RWPE2 (cell line): Measurements from ENCODE around the gene TFEC.
"Not testable (repeated sequence)": the region's sequence is repeated elsewhere in the genome, so short reads cannot be mapped to it uniquely, and the experiment has no call there.

Source experiments
- ATAC-seq: fragments of 200-7000 bp; cut with Tn5 transposase; 3 replicates; pipeline ENCODE4 v1.9.1; 2021; ENCODE audit warnings: low read depth
- DNase-seq: peaks from one replicate; pipeline ENCODE4 v3.0.0-alpha.2; 2020; ENCODE audit warnings: low spot score
- H3K27ac ChIP-seq: fragments of 450-650 bp; 2 replicates; pipeline ENCODE4 v1.5.1; 2017; ENCODE audit warnings: mild to moderate bottlenecking; ENCODE audit not compliant: poor library complexity, severe bottlenecking
- H3K27me3 ChIP-seq: fragments of 250-450 bp; sonication (Bioruptor Pico); 2 replicates; pipeline ENCODE4 v1.5.1; 2021; ENCODE audit warnings: mild to moderate bottlenecking, moderate library complexity; ENCODE audit not compliant: insufficient read depth, poor library complexity, severe bottlenecking
- H3K36me3 ChIP-seq: fragments of 250-450 bp; sonication (Bioruptor Pico); 2 replicates; pipeline ENCODE4 v1.5.1; 2020; ENCODE audit warnings: low read depth, mild to moderate bottlenecking, moderate library complexity
- H3K4me1 ChIP-seq: fragments of 250-450 bp; sonication (Bioruptor Pico); 2 replicates; pipeline ENCODE4 v1.5.1; 2021; ENCODE audit warnings: mild to moderate bottlenecking, moderate library complexity; ENCODE audit not compliant: insufficient read depth, poor library complexity, severe bottlenecking
- H3K4me3 ChIP-seq: fragments of 250-450 bp; sonication (Bioruptor Pico); 2 replicates; pipeline ENCODE4 v1.5.1; 2021; ENCODE audit warnings: mild to moderate bottlenecking, moderate library complexity; ENCODE audit not compliant: severe bottlenecking
- H3K9me3 ChIP-seq: fragments of 250-450 bp; sonication (Bioruptor Pico); 2 replicates; pipeline ENCODE4 v1.5.1; 2021; ENCODE audit warnings: mild to moderate bottlenecking, moderate library complexity; ENCODE audit not compliant: severe bottlenecking
- TF ChIP-seq, protein P1 (sequence below): fragments of 450-650 bp; IDR thresholded peaks from one replicate; pipeline ENCODE4 v1.5.1; 2017; ENCODE audit warnings: mild to moderate bottlenecking, moderate library complexity; ENCODE audit not compliant: poor library complexity, severe bottlenecking

The TFEC gene

DNA sequence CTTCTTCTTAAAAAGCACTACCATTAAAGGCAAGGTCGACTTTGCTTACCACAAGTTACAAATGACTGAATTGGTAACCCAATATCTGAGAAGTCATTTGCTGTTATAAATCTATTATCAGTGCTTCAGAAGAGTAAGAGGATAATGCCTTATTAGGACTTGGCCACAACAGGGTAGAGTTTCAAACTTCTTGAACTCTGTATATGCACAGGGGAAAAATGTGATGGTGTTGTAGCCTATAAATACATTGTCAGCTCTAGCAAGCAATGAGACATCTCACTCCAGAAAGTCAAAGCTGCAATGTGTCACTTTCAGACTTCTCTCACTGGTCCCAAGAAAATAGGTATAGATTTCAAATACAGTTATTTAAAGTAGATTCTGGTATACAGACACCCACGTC lies 9.3 kb downstream of the TFEC start:
- DNase-seq (no peak), ATAC-seq (no peak)
- Histone ChIP-seq H3K36me3 (no peaks in the 10 kb centered on the region), H3K4me3 (no peak overlapping the region), H3K4me1 (no peaks in the 10 kb centered on the region), H3K9me3 (no peaks in the 10 kb centered on the region), H3K27me3 (no peaks in the 10 kb centered on the region), H3K27ac (no peak overlapping the region)
- TF ChIP-seq, protein P1, sequence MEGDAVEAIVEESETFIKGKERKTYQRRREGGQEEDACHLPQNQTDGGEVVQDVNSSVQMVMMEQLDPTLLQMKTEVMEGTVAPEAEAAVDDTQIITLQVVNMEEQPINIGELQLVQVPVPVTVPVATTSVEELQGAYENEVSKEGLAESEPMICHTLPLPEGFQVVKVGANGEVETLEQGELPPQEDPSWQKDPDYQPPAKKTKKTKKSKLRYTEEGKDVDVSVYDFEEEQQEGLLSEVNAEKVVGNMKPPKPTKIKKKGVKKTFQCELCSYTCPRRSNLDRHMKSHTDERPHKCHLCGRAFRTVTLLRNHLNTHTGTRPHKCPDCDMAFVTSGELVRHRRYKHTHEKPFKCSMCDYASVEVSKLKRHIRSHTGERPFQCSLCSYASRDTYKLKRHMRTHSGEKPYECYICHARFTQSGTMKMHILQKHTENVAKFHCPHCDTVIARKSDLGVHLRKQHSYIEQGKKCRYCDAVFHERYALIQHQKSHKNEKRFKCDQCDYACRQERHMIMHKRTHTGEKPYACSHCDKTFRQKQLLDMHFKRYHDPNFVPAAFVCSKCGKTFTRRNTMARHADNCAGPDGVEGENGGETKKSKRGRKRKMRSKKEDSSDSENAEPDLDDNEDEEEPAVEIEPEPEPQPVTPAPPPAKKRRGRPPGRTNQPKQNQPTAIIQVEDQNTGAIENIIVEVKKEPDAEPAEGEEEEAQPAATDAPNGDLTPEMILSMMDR = no peak

DNA sequence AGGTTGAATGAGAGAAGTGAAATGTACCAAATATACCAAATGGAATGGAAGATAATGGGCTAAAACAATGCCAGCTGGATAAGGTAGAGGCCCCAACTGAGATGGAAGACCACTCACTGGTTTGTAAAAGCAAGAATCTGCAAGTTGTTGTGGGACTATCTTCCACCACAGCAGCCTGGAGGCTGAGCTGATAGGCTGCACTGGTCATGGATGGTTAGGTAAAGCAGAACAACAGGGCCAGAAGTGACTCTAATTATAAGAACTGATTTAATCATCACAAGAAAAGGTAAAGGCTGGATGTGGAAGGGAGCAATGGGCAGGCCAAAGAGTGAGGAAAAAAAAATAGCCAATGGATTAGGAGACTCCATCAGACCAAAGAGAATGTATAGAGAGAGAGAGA lies 11.8 kb downstream of the TFEC start:
- TF ChIP-seq, protein P1 = no peak
- Histone ChIP-seq H3K27ac (no peak overlapping the region), H3K4me3 (no peak overlapping the region), H3K27me3 (no peaks in the 10 kb centered on the region), H3K4me1 (no peaks in the 10 kb centered on the region), H3K36me3 (no peaks in the 10 kb centered on the region), H3K9me3 (no peaks in the 10 kb centered on the region)
- no peak for ATAC-seq
- DNase-seq = no peak

DNA sequence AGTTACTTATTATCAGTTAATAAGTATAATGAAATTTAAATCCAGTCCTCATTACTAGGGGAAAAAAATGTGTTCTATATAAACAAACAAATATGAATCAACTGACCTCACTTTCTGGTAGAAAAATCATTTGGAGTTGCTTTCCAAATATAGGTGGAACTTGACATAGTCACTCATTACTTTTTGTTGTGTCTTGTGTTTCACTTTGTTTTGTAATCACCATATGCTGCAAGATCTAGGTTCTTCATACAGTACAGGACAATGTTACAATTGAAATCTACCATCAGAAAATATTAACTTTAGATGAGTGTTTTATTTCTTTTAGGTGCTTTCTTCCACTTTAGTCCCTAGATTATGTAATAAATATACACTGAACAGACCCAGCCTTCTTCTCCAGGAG lies 16.9 kb downstream of the TFEC start:
- H3K27me3 ChIP-seq = no peaks in the 10 kb centered on the region
- H3K4me1 ChIP-seq = no peaks in the 10 kb centered on the region
- no peak overlapping the region for H3K4me3 ChIP-seq
- no peak for DNase-seq
- H3K36me3 ChIP-seq = no peaks in the 10 kb centered on the region
- no peak overlapping the region for H3K27ac ChIP-seq
- peaks cover 2% of the 10 kb centered on the region for H3K9me3 ChIP-seq
- ATAC-seq = no peak
- TF ChIP-seq, protein P1 = no peak

DNA sequence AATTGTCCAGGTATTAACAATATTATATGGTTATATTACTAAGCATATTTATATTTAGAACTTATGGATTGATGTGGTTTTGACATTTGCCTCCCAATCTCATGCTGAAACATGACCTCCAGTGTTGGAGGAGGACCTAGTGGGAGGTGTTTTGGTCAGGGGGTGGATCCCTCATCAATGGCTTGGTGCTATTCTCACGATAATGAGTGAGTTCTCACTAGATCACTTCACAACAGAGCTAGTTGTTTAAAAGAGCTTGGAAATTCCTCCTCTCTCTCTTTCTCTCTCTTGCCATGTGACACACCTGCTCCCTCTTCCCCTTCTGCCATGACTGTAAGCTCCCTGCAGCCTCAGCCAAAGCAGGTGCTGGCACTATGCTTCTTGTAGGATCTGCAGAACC lies 19.0 kb downstream of the TFEC start:
- no peak for DNase-seq
- H3K27me3 ChIP-seq = no peaks in the 10 kb centered on the region
- H3K4me3 ChIP-seq = no peak overlapping the region
- H3K36me3 ChIP-seq = no peaks in the 10 kb centered on the region
- no peak for ATAC-seq
- H3K4me1 ChIP-seq = no peaks in the 10 kb centered on the region
- no peak overlapping the region for H3K27ac ChIP-seq
- peaks cover 3% of the 10 kb centered on the region for H3K9me3 ChIP-seq
- TF ChIP-seq, protein P1 = no peak

DNA sequence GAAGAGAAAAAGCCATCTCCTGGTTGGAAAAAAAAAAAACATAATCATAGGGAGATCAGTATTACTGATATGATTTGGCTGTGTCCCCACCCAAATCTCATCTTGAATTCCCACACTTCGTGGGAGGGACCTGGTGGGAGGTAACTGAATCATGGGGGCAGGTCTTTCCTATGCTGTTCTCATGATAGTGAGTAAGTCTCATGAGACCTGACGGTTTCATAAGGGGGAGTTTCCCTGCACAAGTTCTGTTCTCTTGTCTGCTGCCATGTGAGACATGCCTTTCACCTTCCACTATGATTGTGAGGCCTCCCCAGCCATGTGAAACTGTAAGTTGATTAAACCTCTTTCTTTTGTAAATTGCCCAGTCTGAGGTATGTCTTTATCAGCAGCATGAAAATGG lies 25.8 kb downstream of the TFEC start:
- not testable (repeated sequence) for H3K27ac ChIP-seq, DNase-seq, H3K36me3 ChIP-seq, H3K27me3 ChIP-seq, H3K4me3 ChIP-seq, ATAC-seq, H3K9me3 ChIP-seq, H3K4me1 ChIP-seq
